GM21576 (cell line): ENCODE results near the gene RNLS.

Experiments used
- ATAC-seq: cut with Tn5 transposase; IDR thresholded peaks from one replicate; pipeline ENCODE4 v1.9.1; 2021; ENCODE audit warnings: mild to moderate bottlenecking, moderate library complexity; ENCODE audit not compliant: unreplicated experiment

Gene RNLS

GRCh38 chr10:88347597-88348304 is 235.4 kb downstream of the RNLS start:
- no peak for ATAC-seq

- no peak for ATAC-seq
These were observed 236.1 kb downstream of the RNLS start for GRCh38 chr10:88347022-88347421.

GRCh38 chr10:88346144-88346977 is 236.8 kb downstream of the RNLS start:
- ATAC-seq, result no peak

- no peak for ATAC-seq
These were observed 239.2 kb downstream of the RNLS start for GRCh38 chr10:88343761-88344484.

- no peak for ATAC-seq
These were observed 240.3 kb downstream of the RNLS start for GRCh38 chr10:88342733-88343310.

- no peak for ATAC-seq
These were observed 246.0 kb downstream of the RNLS start for GRCh38 chr10:88337134-88337533.

GRCh38 chr10:88336334-88336733 is 246.8 kb downstream of the RNLS start:
- ATAC-seq, result no peak

- ATAC-seq, result no peak
These were observed 249.9 kb downstream of the RNLS start for GRCh38 chr10:88333248-88333630.

- ATAC-seq, result no peak
These were observed 250.4 kb downstream of the RNLS start for GRCh38 chr10:88332503-88333247.

GRCh38 chr10:88330174-88330573 is 252.9 kb downstream of the RNLS start:
- no peak for ATAC-seq

- no peak for ATAC-seq
These were observed 260.6 kb downstream of the RNLS start for GRCh38 chr10:88322324-88323063.

GRCh38 chr10:88319960-88320517 is 263.1 kb downstream of the RNLS start:
- no peak for ATAC-seq

GRCh38 chr10:88318803-88319202 is 264.3 kb downstream of the RNLS start:
- ATAC-seq, result no peak

- ATAC-seq, result no peak
These were observed 266.0 kb downstream of the RNLS start for GRCh38 chr10:88317099-88317498.

GRCh38 chr10:88316292-88316861 is 266.7 kb downstream of the RNLS start:
- ATAC-seq, result no peak

- no peak for ATAC-seq
These were observed 267.4 kb downstream of the RNLS start for GRCh38 chr10:88315755-88316154.

- ATAC-seq, result no peak
These were observed 268.8 kb downstream of the RNLS start for GRCh38 chr10:88314362-88314761.

- no peak for ATAC-seq
These were observed 269.2 kb downstream of the RNLS start for GRCh38 chr10:88313878-88314277.

- ATAC-seq, result no peak
These were observed 270.3 kb downstream of the RNLS start for GRCh38 chr10:88312855-88313254.
